Rectal smooth muscle tissue (tissue), 1 donor: ENCODE data around the gene ODAD4.

Experiments used
- H3K27ac ChIP-seq: one replicate; pipeline ENCODE4 v1.7.0; 2013; ENCODE audit warnings: low read depth, low read length, inconsistent platforms
- H3K27me3 ChIP-seq: one replicate; pipeline ENCODE4 v1.7.0; 2013; ENCODE audit warnings: low read length; ENCODE audit not compliant: control insufficient read depth, insufficient read depth
- H3K36me3 ChIP-seq: one replicate; pipeline ENCODE4 v1.7.0; 2013; ENCODE audit warnings: low read length; ENCODE audit not compliant: control insufficient read depth, insufficient read depth
- H3K4me1 ChIP-seq: one replicate; pipeline ENCODE4 v1.7.0; 2013; ENCODE audit warnings: low read length; ENCODE audit not compliant: control insufficient read depth, insufficient read depth
- H3K4me3 ChIP-seq: one replicate; pipeline ENCODE4 v1.7.0; 2013; ENCODE audit warnings: low read length
- H3K9ac ChIP-seq: one replicate; pipeline ENCODE4 v1.7.0; 2013; ENCODE audit warnings: low read length

ODAD4 gene

DNA sequence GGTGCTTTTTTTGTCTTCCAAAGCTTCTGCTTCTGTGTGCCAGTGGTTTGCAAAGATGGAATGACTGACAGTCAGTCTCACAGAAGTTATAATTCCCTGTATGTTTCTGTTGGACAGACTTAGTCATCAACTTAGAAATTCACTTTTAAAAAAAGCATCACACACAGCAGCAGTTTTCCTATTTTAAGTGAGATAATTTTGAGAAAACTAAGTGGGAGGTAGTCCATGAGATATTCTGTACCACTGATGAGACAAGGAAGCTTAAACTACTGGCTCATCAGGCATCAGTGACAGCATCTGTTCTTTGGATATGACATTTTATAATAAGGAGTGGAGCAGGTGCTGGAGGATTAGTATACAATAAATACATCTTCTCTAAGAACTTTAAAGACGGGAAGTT lies 56.2 kb downstream of the ODAD4 start:
- no peak overlapping the region for H3K4me3 ChIP-seq
- H3K36me3 ChIP-seq: peaks cover 55% of the 10 kb centered on the region
- no peaks in the 10 kb centered on the region for H3K27me3 ChIP-seq
- H3K9ac ChIP-seq: no peak overlapping the region
- no peak overlapping the region for H3K27ac ChIP-seq
- no peaks in the 10 kb centered on the region for H3K4me1 ChIP-seq

DNA sequence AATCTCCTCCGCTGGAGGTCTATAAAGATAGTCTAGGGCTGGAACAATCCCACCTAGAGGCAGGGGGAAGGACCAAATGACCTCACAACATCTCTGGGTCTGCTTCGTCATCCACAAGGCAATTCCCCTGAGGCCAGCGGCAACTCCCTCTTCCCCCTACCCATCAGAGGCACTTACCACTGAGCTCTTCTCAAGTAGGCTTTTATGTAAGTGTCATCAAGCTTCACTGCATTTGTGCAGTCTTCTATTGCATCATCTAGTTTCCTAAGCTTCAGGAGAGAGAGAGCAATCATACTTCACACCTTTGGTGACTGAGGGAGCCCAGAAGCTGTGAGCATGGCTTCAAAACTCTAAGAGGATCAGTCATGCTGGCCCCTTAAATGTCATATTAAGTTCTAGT lies 57.2 kb downstream of the ODAD4 start:
- Histone ChIP-seq H3K27me3 (no peaks in the 10 kb centered on the region), H3K27ac (no peak overlapping the region), H3K4me1 (no peaks in the 10 kb centered on the region), H3K9ac (no peak overlapping the region), H3K36me3 (peaks cover 51% of the 10 kb centered on the region), H3K4me3 (no peak overlapping the region)

DNA sequence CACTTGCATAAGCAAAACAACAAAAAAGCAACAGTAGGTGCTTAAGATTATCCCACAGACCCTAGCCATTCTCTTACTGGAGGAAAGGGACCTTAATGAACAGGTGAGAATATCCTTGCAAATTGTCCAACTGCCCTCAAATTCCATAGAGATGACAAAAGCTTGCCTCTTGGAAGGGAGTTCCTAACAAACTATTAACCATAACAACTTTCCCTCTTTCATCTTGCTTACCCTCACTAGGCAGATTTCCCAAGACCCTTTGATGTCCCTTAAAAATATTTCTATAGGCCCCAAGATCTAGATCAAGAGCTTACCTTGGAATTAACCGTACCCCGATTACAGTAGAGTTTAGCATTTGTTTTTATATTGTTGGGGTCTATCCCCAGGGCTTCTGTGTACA lies 58.0 kb downstream of the ODAD4 start:
- Histone ChIP-seq H3K4me3 (no peak overlapping the region), H3K4me1 (no peaks in the 10 kb centered on the region), H3K27ac (no peak overlapping the region), H3K9ac (no peak overlapping the region), H3K27me3 (no peaks in the 10 kb centered on the region), H3K36me3 (peaks cover 51% of the 10 kb centered on the region)

DNA sequence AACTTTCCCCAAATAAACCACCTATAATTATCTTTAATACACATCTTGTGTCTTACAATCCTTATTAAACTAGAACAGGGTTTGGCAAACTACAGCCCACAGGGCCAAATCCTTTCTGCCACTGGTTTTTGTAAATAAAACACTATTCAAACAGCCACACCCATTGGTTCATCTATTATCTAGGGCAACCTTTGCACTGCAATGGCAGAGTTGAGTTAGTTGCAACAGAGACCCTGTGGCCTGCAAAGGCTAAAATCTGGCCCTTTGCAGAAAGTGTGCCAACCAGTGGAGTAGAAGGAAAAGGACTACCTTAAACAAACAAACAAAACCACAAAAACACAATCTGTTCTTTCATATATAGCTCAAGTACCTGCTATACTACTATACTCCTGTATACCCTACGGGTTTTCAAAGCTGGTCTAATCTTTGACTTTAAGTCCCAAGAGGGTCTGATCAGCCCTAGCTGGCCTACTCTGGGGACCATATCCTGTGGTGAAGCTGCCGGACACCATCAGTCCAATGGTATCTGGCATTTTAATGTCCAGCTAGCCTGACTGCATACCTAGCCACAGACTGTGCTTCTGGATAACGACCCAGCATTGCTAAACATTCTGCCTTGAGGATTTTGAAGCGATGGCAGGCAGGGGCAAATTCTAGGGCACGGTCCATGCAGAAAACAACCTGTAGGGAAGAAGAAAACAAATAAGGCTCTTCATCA lies 59.4 kb downstream of the ODAD4 start:
- H3K4me1 ChIP-seq: no peaks in the 10 kb centered on the region
- peaks cover 44% of the 10 kb centered on the region for H3K36me3 ChIP-seq
- H3K27ac ChIP-seq: no peak overlapping the region
- H3K4me3 ChIP-seq: no peak overlapping the region
- H3K27me3 ChIP-seq: no peaks in the 10 kb centered on the region
- no peak overlapping the region for H3K9ac ChIP-seq

DNA sequence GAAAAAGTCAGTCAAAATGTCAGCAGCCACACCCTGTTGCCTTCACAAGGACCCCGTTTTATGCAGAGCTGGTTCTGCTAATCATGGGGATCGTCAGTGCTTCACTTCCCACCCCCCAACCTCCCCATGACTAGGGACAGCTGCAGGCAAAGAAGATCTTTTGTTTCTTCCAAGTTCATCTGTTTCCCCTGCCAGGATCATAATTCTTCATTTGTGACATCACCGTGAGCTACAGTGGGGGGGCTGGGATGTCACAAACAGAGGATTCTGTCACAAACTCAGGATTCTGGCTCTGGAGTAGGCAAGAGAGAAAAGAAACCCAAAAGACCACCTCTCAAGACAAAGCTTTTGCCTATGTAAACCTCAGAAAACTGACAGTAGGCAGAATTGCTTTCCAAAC lies 62.2 kb downstream of the ODAD4 start:
- Histone ChIP-seq H3K4me3 (no peak overlapping the region), H3K36me3 (peaks cover 46% of the 10 kb centered on the region), H3K27ac (no peak overlapping the region)

DNA sequence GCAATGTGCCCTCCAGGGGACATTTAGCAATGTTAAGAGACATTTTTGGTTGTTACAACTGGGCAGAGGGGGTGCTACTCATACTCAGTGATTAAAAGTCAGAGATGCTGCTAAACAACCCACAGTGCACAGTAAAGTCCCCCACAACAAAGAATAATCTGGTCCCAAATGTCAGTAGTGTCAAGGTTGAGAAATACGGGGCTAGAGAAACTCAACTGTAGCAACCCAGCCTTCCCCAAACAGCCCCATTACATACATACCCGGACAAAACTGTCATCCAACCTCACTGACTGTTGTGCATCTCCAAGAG lies 66.4 kb downstream of the ODAD4 start:
- H3K36me3 ChIP-seq: peaks cover 31% of the 10 kb centered on the region
- H3K27me3 ChIP-seq: no peaks in the 10 kb centered on the region
- no peaks in the 10 kb centered on the region for H3K4me1 ChIP-seq
- H3K9ac ChIP-seq: no peak overlapping the region
- no peak overlapping the region for H3K4me3 ChIP-seq
- no peak overlapping the region for H3K27ac ChIP-seq

More for the DNA sequence above, 62.2 kb downstream of the ODAD4 start:
- H3K4me1 ChIP-seq: no peaks in the 10 kb centered on the region
- H3K27me3 ChIP-seq: no peaks in the 10 kb centered on the region
- H3K9ac ChIP-seq: no peak overlapping the region

DNA sequence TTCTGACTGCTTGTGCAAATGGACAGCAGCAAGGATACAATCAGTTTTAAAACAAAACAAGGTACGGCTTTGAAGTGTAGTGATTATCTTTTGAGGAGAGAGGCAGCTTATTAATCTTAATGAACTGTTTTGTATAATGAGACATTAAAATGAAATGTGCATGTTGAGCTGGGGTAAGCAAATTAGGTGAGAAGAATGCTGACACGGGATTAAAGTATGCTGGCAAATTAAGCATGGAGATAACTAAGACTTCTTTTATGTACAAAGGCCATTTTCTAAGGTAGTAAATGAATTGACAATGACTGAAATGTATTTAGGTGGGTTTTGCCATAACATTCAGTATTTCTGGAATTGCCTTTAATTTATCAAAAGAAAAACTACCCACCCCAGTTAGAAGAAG lies 68.1 kb downstream of the ODAD4 start:
- H3K27me3 ChIP-seq: no peaks in the 10 kb centered on the region
- H3K27ac ChIP-seq: no peak overlapping the region
- H3K36me3 ChIP-seq: peaks cover 22% of the 10 kb centered on the region
- H3K4me1 ChIP-seq: no peaks in the 10 kb centered on the region
- H3K9ac ChIP-seq: no peak overlapping the region
- H3K4me3 ChIP-seq: no peak overlapping the region

DNA sequence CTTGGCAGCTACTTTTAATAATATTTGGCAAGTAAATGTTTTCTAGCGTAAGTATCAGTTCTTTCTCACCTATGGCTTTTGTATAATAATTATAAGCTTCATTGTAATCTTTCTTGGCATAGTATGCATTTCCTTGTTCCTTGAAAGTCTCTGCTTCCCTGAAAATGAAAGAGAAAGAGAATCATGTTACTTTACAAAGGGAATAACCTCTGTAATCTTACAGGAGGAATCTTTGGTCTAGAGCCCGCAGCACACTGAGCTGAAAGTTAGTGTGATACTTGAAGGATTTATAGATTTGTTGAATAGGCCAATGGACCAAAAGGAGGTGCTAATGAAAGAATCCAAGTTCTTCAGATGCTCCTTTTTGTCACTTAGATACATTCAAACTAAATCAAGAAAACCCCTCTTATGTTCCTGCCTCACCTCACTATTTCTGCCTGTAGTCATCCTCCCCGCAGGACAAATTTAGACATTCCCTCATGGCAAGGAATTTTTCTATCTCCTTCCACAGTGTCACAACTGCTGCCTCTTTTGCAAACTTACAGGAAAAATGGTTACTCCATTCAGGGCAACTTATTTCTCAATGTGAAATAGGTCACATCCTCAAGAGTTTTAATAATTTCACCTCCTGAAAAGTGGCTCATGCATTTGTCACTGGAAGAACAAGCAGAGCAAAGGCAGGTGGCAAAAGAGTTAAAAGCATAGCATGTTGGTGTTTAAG lies 70.2 kb downstream of the ODAD4 start:
- no peak overlapping the region for H3K4me3 ChIP-seq
- H3K9ac ChIP-seq: no peak overlapping the region
- H3K27me3 ChIP-seq: no peaks in the 10 kb centered on the region
- H3K27ac ChIP-seq: no peak overlapping the region
- H3K36me3 ChIP-seq: peaks cover 17% of the 10 kb centered on the region
- H3K4me1 ChIP-seq: no peaks in the 10 kb centered on the region

DNA sequence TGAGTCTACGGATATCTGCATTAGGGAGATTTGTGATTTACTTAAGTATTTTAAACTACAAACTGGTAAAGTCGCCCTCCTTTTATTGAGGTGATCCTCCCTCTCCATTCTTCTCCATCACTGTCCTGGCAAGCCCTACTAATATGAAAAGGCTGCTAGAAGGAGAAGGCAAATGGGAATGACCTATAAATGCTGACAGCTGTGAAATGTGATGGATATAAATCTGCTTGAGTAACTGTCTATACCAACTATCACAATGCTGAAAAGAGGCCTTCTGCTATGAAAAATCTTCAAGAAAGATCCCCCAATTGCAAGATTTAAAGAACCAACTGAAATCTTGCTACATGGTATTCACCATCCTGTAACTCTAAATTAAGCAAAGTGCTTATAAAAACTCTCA lies 71.3 kb downstream of the ODAD4 start:
- Histone ChIP-seq H3K27me3 (no peaks in the 10 kb centered on the region), H3K4me1 (no peaks in the 10 kb centered on the region), H3K4me3 (no peak overlapping the region), H3K9ac (no peak overlapping the region), H3K36me3 (peaks cover 12% of the 10 kb centered on the region), H3K27ac (no peak overlapping the region)

DNA sequence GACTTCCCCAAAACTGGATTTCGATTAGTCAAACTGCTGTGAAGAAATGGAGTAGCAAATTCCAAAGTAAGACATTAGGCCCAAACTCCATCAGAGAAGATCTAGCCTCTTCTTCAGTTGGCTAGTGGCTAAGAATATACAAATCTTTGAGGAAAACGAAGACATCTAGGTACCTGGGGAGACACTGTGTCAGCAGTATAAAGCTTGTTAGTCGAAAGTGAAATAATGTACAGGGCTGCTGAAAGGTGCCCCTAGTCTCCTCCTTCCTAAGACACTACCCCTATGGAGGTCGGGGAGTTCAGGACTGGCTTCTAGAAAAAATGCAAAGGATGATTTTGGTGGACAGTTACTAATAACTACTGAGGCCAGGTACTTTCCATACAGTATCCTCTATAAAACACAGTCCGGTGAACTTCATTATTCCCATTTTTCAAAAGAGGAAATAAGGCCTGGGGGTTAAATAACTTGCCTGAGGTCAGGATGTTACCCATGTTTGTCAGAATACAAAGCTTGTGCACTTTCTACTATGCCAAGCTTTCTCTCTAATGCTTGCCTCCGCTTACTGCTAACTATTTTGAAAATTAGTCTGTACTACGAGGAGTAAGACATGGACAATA lies 71.9 kb downstream of the ODAD4 start:
- no peaks in the 10 kb centered on the region for H3K4me1 ChIP-seq

DNA sequence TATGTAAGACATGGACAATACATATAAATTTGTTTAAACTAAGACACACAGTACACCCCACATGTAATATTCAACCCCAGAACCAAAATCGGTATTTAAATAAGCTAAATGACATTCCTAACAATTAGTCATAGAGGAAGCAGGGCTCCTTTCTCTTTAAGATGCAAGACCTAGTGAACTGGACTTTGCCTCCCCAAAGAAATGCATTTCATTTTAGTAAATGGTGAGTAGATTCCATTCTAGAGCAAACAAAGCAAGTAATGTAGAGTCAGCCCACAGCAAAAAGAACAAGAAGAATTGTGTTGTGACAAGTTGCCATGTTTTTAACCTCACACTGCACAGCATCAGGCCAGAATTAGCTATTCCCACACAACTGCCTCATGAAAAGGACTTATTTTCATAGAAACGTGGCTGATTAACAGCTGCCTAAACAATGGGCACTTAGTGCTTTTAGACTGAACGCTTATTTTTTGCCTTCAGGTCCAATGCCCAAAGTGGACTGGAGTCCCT lies 72.4 kb downstream of the ODAD4 start:
- Histone ChIP-seq H3K4me3 (no peak overlapping the region), H3K27ac (no peak overlapping the region), H3K4me1 (no peaks in the 10 kb centered on the region), H3K36me3 (peaks cover 3% of the 10 kb centered on the region), H3K27me3 (no peaks in the 10 kb centered on the region), H3K9ac (no peak overlapping the region)

More for the DNA sequence above, 71.9 kb downstream of the ODAD4 start:
- H3K9ac ChIP-seq: no peak overlapping the region
- H3K4me3 ChIP-seq: no peak overlapping the region
- peaks cover 7% of the 10 kb centered on the region for H3K36me3 ChIP-seq
- no peak overlapping the region for H3K27ac ChIP-seq
- H3K27me3 ChIP-seq: no peaks in the 10 kb centered on the region

DNA sequence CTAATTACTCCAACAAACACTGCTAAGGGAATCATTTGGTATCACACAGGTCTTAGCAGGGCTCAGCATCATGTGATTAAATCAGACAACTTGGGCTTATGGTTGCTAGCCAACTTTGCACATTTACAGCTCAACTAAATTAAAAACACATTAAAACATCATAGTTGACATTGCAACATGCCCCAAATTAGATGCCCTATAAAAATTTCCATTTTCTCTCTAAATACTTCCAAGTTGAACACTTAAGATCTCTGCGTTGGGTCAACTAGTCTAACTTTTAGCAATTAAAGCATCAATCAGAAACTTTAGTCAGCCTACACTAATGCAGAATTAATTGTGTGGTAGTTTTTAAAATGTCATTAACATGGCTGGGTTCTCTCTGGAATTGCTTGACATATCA lies 74.7 kb downstream of the ODAD4 start:
- Histone ChIP-seq H3K4me1 (no peaks in the 10 kb centered on the region), H3K4me3 (no peak overlapping the region), H3K9ac (no peak overlapping the region), H3K36me3 (no peaks in the 10 kb centered on the region), H3K27me3 (no peaks in the 10 kb centered on the region), H3K27ac (no peak overlapping the region)
